Measurements from ENCODE around the gene SPIRE2. TPM values are rescaled to one million over a fixed set of nuclear protein-coding genes. Genes with fewer than 3 reads are reported as not detected.
"Not testable (repeated sequence)": the region's sequence is repeated elsewhere in the genome, so short reads cannot be mapped to it uniquely, and the experiment has no call there.

The SPIRE2 gene
- total and polyA plus RNA-seq, 11 donors = 0.31 to 2.3 (median 1.3) TPM

DNA sequence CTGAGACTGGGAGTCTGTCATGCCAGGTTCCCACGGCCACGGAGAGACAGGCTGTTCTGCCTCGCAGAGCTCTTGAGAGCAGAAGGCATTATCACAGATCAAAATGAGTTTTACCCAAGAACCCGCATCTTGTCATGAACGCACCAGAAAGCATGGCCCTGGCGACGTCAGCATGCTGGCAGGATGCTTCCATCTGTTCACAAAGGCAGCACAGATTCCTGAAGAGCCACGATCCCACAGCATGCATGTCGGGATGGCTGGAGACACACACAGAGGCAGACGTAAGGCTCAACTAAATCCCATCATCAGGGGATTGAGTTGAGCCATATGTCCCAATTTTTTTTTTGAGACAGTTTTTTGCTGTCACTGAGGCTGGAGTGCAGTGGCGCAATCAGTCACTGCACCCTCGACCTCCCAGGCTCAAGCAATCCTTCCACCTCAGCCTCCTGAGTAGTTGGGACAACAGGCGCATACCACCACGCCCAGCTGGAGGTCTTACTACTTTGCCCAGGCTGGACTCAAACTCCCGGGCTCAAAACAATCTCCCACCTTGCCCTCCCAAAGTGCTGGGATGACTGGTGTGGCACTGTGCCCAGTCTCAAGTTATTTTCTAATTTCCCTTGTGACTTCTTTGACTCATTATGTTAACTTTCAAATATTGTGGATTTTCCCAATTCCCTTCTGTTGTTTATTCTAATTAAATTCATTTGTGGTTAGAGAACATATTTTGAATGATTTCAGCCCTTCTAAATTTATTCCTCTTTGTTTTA lies 23.0 kb upstream of the SPIRE2 start:
- ATAC-seq (no peak), DNase-seq (peak in 1 of 5 donors; percentile 3)
- H3K36me3 ChIP-seq = peaks cover 0 to 3% (median 0%) of the 10 kb centered on the region in 9 donors
- 87 to 92% (median 91%) methylated on average over 13 to 15 of the region's 15 CpGs for WGBS, 4 donors
- H3K4me3 ChIP-seq = no peak overlapping the region
- intact Hi-C loops (cut with DNase I) = no loop called here
- H3K4me1 ChIP-seq = no peaks in the 10 kb centered on the region
- no peaks in the 10 kb centered on the region for H3K9me3 ChIP-seq
- TF ChIP-seq, protein P1, sequence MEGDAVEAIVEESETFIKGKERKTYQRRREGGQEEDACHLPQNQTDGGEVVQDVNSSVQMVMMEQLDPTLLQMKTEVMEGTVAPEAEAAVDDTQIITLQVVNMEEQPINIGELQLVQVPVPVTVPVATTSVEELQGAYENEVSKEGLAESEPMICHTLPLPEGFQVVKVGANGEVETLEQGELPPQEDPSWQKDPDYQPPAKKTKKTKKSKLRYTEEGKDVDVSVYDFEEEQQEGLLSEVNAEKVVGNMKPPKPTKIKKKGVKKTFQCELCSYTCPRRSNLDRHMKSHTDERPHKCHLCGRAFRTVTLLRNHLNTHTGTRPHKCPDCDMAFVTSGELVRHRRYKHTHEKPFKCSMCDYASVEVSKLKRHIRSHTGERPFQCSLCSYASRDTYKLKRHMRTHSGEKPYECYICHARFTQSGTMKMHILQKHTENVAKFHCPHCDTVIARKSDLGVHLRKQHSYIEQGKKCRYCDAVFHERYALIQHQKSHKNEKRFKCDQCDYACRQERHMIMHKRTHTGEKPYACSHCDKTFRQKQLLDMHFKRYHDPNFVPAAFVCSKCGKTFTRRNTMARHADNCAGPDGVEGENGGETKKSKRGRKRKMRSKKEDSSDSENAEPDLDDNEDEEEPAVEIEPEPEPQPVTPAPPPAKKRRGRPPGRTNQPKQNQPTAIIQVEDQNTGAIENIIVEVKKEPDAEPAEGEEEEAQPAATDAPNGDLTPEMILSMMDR (IDR thresholded peaks at IDR 0.05) = no peak
- TF ChIP-seq POLR2A (IDR thresholded peaks at IDR 0.05) = no peak
- no peaks in the 10 kb centered on the region for H3K27me3 ChIP-seq
- no peak overlapping the region for H3K27ac ChIP-seq

DNA sequence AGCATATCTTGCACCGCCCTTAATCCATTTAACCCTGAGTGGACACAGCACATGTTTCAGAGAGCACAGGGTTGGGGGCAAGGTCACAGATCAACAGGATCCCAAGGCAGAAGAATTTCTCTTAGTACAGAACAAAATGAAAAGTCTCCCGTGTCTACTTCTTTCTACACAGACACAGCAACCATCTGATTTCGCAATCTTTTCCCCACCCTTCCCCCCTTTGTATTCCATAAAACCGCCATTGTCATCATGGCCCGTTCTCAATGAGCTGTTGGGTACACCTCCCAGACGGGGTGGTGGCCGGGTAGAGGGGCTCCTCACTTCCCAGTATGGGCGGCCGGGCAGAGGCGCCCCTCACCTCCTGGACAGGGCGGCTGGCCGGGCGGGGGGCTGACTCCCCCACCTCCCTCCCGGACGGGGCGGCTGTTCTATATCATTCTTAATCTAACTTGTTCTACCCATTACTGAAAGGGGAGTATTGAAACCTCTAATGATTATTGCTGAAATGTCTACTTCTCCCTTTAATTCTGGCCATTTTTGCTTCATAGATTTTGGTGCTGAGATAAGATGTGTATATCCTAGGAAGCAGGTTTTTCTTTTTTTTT lies 21.6 kb upstream of the SPIRE2 start:
- DNase-seq = peak in 1 of 5 donors; percentile 3
- H3K9me3 ChIP-seq; H3K4me1 ChIP-seq; ATAC-seq; intact Hi-C loops (cut with DNase I); H3K36me3 ChIP-seq; H3K27me3 ChIP-seq; H3K27ac ChIP-seq; H3K4me3 ChIP-seq: not testable (repeated sequence)
- WGBS, 4 donors = 79 to 84% (median 83%) methylated on average over 15 to 16 of the region's 16 CpGs

DNA sequence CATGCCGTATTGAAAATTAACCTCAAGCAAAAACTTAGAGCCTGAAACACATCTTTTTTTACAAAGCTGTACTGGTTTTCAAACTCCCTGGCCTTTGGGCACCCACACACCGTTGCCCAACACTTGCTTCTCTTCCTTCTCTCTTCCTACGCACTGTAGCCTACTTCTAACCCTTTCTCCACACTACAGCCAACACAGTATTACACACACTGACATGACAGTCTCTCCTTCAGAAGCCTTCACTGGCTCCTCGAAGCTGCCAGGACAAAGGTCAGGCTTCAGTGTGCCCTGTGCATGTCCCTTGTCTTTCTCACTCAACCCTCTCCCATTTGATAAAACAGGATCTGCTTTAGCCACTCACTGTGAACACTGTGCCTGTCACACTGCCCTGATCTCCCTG lies 19.8 kb upstream of the SPIRE2 start:
- H3K27me3 ChIP-seq = no peaks in the 10 kb centered on the region
- no peaks in the 10 kb centered on the region for H3K4me1 ChIP-seq
- no peak for TF ChIP-seq POLR2A (IDR thresholded peaks at IDR 0.05)
- TF ChIP-seq, protein P1 (IDR thresholded peaks at IDR 0.05) = no peak
- intact Hi-C loops (cut with DNase I) = no loop called here
- 70 to 93% (median 91%) methylated on average over 3 to 4 of the region's 4 CpGs for WGBS, 4 donors
- peaks cover 0 to 3% (median 0%) of the 10 kb centered on the region in 9 donors for H3K36me3 ChIP-seq
- no peaks in the 10 kb centered on the region for H3K9me3 ChIP-seq
- H3K27ac ChIP-seq = no peak overlapping the region
- no peak for DNase-seq
- no peak for ATAC-seq
- no peak overlapping the region for H3K4me3 ChIP-seq

DNA sequence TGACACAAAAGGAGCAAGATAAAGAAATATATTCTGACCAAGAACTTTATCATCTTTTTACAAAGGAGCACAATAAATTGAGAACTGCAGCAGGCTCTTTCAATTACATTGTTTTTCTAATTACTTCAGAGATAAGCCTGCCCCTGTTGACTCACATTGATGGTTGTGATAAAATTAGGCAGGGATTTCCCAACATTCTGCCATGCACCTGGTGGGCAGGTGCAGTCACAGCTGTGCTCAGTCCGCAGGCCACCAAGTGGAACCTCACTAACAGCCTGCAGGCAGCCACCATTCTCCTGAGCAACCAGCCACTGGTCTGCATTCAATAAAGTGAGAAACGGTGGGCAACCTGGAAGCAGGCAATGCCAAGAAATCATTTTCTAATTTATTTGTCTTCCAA lies 17.0 kb upstream of the SPIRE2 start:
- WGBS, 4 donors = 89 to 97% (median 94%) methylated on average over 2 of the region's 2 CpGs
- no peak for ATAC-seq
- peaks cover 0 to 3% (median 0%) of the 10 kb centered on the region in 9 donors for H3K36me3 ChIP-seq
- no peak overlapping the region for H3K27ac ChIP-seq
- TF ChIP-seq POLR2A (IDR thresholded peaks at IDR 0.05) = no peak
- TF ChIP-seq, protein P1 (IDR thresholded peaks at IDR 0.05) = no peak
- no peaks in the 10 kb centered on the region for H3K9me3 ChIP-seq
- intact Hi-C loops (cut with DNase I) = no loop called here
- no peak for DNase-seq
- peaks cover 0 to 4% (median 0%) of the 10 kb centered on the region in 9 donors for H3K27me3 ChIP-seq
- H3K4me3 ChIP-seq = no peak overlapping the region
- H3K4me1 ChIP-seq = peaks cover 0 to 10% (median 6%) of the 10 kb centered on the region in 12 donors
